ENCODE data around the gene TEX53.

Gene TEX53

DNA sequence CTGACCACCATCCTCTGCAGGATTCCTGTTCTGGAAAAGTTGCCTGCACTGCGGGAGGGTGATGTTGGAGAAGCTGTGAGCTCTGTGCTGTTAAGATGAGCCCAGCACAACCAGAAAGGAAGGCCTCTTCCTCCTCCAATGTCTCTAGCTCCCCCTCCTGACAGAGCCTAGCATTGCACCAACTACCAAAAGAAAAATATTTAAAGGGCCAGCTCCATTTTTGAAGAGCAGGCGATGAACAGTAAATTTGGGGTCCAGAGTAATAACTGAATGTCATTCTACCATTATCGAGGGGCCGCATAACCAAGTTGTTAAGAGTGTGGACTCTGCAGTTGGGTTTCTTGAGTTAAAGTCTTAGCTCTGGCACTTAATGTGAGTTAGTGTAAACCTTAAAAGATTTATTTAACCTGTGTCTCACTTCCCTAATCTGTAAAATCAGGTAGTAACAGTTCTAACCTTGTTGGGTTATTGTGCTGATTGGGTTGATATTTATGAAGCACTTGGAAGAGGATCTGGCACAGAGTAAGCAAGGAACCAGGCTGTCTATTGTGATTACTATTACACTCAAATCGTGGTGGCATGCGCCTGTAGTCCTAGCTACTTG is 3.9 kb downstream of the TEX53 start:
- Histone ChIP-seq H4K20me1 (ENCODE audit: insufficient read depth, low read length) (no peaks in the 10 kb centered on the region), H3K27ac (ENCODE audit: low read length) (peak overlapping the region; percentile 15), H3K27me3 (ENCODE audit: insufficient read depth, low read length, poor library complexity) (no peaks in the 10 kb centered on the region), H3K4me3 (ENCODE audit: low read depth in 1 of 2, low read length in 2 of 2) (no peak overlapping the region), H3K36me3 (ENCODE audit: insufficient read depth, low read length) (no peaks in the 10 kb centered on the region), H3K9ac (ENCODE audit: low read depth, low read length) (no peak overlapping the region), H3K4me2 (ENCODE audit: insufficient read depth, low read length) (no peak overlapping the region), H3K9me3 (ENCODE audit: insufficient read depth, low read length, severe bottlenecking) (no peaks in the 10 kb centered on the region), H2AFZ (ENCODE audit: low read depth, low read length) (peak overlapping the region; percentile 53), H3K79me2 (ENCODE audit: insufficient read depth, low read length) (no peaks in the 10 kb centered on the region), H3K4me1 (ENCODE audit: insufficient read depth, low read length) (peaks cover 4% of the 10 kb centered on the region)
- TF ChIP-seq CTCF (IDR thresholded peaks at IDR 0.05; ENCODE audit: borderline replicate concordance, extremely low read depth, low read length, poor library complexity, severe bottlenecking), result peak; percentile 97
- TF ChIP-seq EZH2 (IDR thresholded peaks at IDR 0.05; ENCODE audit: borderline replicate concordance, low read depth, low read length, severe bottlenecking), result no peak
- peak; percentile 87 for ATAC-seq (ENCODE audit: insufficient read depth, low read depth)
- DNase-seq, result peak; percentile 81

DNA sequence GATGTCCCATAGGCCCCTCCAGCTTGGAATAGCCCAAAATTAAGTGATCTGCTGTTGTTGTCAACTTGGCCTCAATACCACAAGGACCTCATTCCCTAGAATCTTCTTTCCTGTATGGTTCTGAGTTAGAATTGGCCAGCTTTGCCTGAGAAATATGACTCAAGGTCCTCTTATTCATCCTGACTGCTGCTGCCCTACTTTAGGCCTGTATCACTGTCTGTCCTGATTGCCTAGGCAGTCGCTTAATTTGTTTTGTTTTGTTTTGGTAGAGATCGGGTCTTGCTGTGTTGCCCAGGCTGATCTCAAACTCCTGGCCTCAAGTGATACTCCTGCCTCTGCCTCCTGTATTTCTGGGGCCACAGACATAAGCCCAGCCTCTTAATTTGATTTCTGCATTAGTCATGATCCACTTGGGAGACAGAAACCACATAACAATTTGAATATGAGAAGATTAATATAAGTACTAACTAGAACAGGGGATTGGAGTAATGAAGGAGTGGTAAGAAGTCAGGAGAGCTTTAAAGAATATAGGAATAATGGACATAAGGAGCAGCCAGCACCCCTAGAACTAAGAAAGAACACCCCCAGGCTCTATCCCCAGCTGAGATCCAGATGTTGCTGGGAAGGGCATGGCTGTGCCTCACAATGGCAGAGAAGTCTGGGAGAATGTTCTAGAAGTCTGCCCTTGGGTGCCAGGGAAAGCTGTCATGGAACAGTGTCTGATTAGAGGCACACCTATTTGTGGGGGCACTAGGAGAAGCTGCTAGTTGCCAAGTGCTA is 4.6 kb downstream of the TEX53 start:
- Histone ChIP-seq H3K4me1 (ENCODE audit: insufficient read depth, low read length) (peaks cover 4% of the 10 kb centered on the region), H4K20me1 (ENCODE audit: insufficient read depth, low read length) (no peaks in the 10 kb centered on the region), H3K79me2 (ENCODE audit: insufficient read depth, low read length) (no peaks in the 10 kb centered on the region), H3K4me2 (ENCODE audit: insufficient read depth, low read length) (no peak overlapping the region), H2AFZ (ENCODE audit: low read depth, low read length) (peak overlapping the region; percentile 53), H3K9me3 (ENCODE audit: insufficient read depth, low read length, severe bottlenecking) (no peaks in the 10 kb centered on the region), H3K36me3 (ENCODE audit: insufficient read depth, low read length) (no peaks in the 10 kb centered on the region), H3K27me3 (ENCODE audit: insufficient read depth, low read length, poor library complexity) (no peaks in the 10 kb centered on the region), H3K9ac (ENCODE audit: low read depth, low read length) (no peak overlapping the region), H3K4me3 (ENCODE audit: low read depth in 1 of 2, low read length in 2 of 2) (no peak overlapping the region), H3K27ac (ENCODE audit: low read length) (peak overlapping the region; percentile 15)
- TF ChIP-seq CTCF (IDR thresholded peaks at IDR 0.05; ENCODE audit: borderline replicate concordance, extremely low read depth, low read length, poor library complexity, severe bottlenecking), result no peak
- no peak for TF ChIP-seq EZH2 (IDR thresholded peaks at IDR 0.05; ENCODE audit: borderline replicate concordance, low read depth, low read length, severe bottlenecking)
- peak; percentile 48; the same call in 2 of the 3 replicates for ATAC-seq (ENCODE audit: insufficient read depth, low read depth)
- no peak for DNase-seq

GRCh38 chr9:114643896-114644295 is 13.7 kb downstream of the TEX53 start:
- H3K79me2 ChIP-seq (ENCODE audit: insufficient read depth, low read length), result no peaks in the 10 kb centered on the region
- no peak for TF ChIP-seq CTCF (IDR thresholded peaks at IDR 0.05; ENCODE audit: borderline replicate concordance, extremely low read depth, low read length, poor library complexity, severe bottlenecking)
- H3K36me3 ChIP-seq (ENCODE audit: insufficient read depth, low read length), result peaks cover 49% of the 10 kb centered on the region
- no peak overlapping the region for H3K9ac ChIP-seq (ENCODE audit: low read depth, low read length)
- H4K20me1 ChIP-seq (ENCODE audit: insufficient read depth, low read length), result no peaks in the 10 kb centered on the region
- no peak overlapping the region for H3K4me3 ChIP-seq (ENCODE audit: low read depth in 1 of 2, low read length in 2 of 2)
- H3K27me3 ChIP-seq (ENCODE audit: insufficient read depth, low read length, poor library complexity), result no peaks in the 10 kb centered on the region
- no peaks in the 10 kb centered on the region for H3K9me3 ChIP-seq (ENCODE audit: insufficient read depth, low read length, severe bottlenecking)
- no peak for DNase-seq
- no peaks in the 10 kb centered on the region for H3K4me1 ChIP-seq (ENCODE audit: insufficient read depth, low read length)
- H3K27ac ChIP-seq (ENCODE audit: low read length), result no peak overlapping the region
- H2AFZ ChIP-seq (ENCODE audit: low read depth, low read length), result no peak overlapping the region
- H3K4me2 ChIP-seq (ENCODE audit: insufficient read depth, low read length), result no peak overlapping the region
- ATAC-seq (ENCODE audit: insufficient read depth, low read depth), result no peak
